ENCODE results near the gene PNMT.

DNA sequence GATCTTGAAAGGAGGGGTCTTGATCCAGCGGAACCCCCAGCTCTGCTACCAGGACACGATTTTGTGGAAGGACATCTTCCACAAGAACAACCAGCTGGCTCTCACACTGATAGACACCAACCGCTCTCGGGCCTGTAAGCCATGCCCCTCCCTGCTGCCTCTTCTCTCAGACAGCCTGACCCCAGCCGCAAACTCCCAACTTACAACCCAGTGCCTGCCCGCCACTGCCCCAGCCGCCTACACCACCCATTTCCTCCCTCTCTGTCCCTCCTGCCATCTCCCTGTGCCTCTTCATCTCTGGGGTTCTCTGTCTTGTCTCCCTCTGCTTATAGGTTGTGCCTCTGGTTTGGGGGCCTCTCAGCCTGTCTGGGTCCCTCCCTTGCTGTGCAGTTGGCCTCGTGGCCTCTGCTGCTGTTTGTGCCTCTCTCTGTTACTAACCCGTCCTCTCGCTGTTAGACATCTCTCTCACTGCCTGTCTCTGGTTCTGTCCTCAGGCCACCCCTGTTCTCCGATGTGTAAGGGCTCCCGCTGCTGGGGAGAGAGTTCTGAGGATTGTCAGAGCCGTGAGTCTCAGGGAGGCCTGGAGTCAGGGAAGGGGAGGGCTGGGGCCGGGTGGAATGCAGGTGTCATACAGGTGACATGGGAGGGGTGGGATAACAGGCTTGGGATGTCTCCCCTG is 41.2 kb downstream of the PNMT start:
- TF ChIP-seq, protein P1, sequence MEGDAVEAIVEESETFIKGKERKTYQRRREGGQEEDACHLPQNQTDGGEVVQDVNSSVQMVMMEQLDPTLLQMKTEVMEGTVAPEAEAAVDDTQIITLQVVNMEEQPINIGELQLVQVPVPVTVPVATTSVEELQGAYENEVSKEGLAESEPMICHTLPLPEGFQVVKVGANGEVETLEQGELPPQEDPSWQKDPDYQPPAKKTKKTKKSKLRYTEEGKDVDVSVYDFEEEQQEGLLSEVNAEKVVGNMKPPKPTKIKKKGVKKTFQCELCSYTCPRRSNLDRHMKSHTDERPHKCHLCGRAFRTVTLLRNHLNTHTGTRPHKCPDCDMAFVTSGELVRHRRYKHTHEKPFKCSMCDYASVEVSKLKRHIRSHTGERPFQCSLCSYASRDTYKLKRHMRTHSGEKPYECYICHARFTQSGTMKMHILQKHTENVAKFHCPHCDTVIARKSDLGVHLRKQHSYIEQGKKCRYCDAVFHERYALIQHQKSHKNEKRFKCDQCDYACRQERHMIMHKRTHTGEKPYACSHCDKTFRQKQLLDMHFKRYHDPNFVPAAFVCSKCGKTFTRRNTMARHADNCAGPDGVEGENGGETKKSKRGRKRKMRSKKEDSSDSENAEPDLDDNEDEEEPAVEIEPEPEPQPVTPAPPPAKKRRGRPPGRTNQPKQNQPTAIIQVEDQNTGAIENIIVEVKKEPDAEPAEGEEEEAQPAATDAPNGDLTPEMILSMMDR (IDR thresholded peaks at IDR 0.05): no peak
- no peak for TF ChIP-seq POLR2A (IDR thresholded peaks at IDR 0.05)

Measured in uterus (tissue), 2 donors.